ENCODE measurements around the gene MCMBP.
"Not testable (repeated sequence)": the region's sequence is repeated elsewhere in the genome, so short reads cannot be mapped to it uniquely, and the experiment has no call there.

MCMBP gene

GRCh38 chr10:119827430-119827829 lies 45.2 kb downstream of the MCMBP start:
- no peak for DNase-seq

GRCh38 chr10:119826771-119827170 lies 45.9 kb downstream of the MCMBP start:
- DNase-seq = no peak

- no peak for DNase-seq
Measured at GRCh38 chr10:119824299-119824698, 48.3 kb downstream of the MCMBP start.

GRCh38 chr10:119821182-119821581 lies 51.5 kb downstream of the MCMBP start:
- no peak for DNase-seq

GRCh38 chr10:119818889-119819270 lies 53.8 kb downstream of the MCMBP start:
- no peak for DNase-seq

- peak; percentile 43 for DNase-seq
Measured at GRCh38 chr10:119817991-119818888, 54.4 kb downstream of the MCMBP start.

- no peak for DNase-seq
Measured at GRCh38 chr10:119815671-119816070, 57.0 kb downstream of the MCMBP start.

- DNase-seq = no peak
Measured at GRCh38 chr10:119812684-119813083, 60.0 kb downstream of the MCMBP start.

GRCh38 chr10:119811122-119811521 lies 61.5 kb downstream of the MCMBP start:
- DNase-seq = no peak

GRCh38 chr10:119807960-119808697 lies 64.5 kb downstream of the MCMBP start:
- peak; percentile 15 for DNase-seq

- DNase-seq = no peak
Measured at GRCh38 chr10:119806334-119807130, 66.1 kb downstream of the MCMBP start.

GRCh38 chr10:119805702-119806230 lies 66.9 kb downstream of the MCMBP start:
- no peak for DNase-seq

- no peak for DNase-seq
Measured at GRCh38 chr10:119803264-119803663, 69.4 kb downstream of the MCMBP start.

- DNase-seq = no peak
Measured at GRCh38 chr10:119801998-119802538, 70.6 kb downstream of the MCMBP start.

- no peak for DNase-seq
Measured at GRCh38 chr10:119801176-119801575, 71.5 kb downstream of the MCMBP start.

- DNase-seq = no peak
Measured at GRCh38 chr10:119796039-119796438, 76.6 kb downstream of the MCMBP start.

GRCh38 chr10:119795101-119795500 lies 77.5 kb downstream of the MCMBP start:
- DNase-seq = not testable (repeated sequence)

GRCh38 chr10:119786117-119786769 lies 86.4 kb downstream of the MCMBP start:
- DNase-seq = peak; percentile 5

GRCh38 chr10:119784340-119785067 lies 88.1 kb downstream of the MCMBP start:
- peak; percentile 37 for DNase-seq

GRCh38 chr10:119783665-119784027 lies 89.0 kb downstream of the MCMBP start:
- DNase-seq = no peak

- no peak for DNase-seq
Measured at GRCh38 chr10:119782981-119783664, 89.5 kb downstream of the MCMBP start.

Measured in CD4-positive, alpha-beta T cell treated with Interleukin-17A for 1 hour (primary cell).